GM19328 (cell line): Measurements from ENCODE around the gene TMEM128.
"Not testable (repeated sequence)": the region's sequence is repeated elsewhere in the genome, so short reads cannot be mapped to it uniquely, and the experiment has no call there.

Experiments
- ATAC-seq: cut with Tn5 transposase; IDR thresholded peaks from one replicate; pipeline ENCODE4 v1.9.1; 2021; ENCODE audit warnings: mild to moderate bottlenecking, moderate library complexity; ENCODE audit not compliant: unreplicated experiment

TMEM128 gene

GRCh38 chr4:4257705-4258104, 9.7 kb upstream of the TMEM128 start:
- ATAC-seq = not testable (repeated sequence)

- no peak for ATAC-seq
Observed at GRCh38 chr4:4256799-4257198, 8.8 kb upstream of the TMEM128 start.

DNA sequence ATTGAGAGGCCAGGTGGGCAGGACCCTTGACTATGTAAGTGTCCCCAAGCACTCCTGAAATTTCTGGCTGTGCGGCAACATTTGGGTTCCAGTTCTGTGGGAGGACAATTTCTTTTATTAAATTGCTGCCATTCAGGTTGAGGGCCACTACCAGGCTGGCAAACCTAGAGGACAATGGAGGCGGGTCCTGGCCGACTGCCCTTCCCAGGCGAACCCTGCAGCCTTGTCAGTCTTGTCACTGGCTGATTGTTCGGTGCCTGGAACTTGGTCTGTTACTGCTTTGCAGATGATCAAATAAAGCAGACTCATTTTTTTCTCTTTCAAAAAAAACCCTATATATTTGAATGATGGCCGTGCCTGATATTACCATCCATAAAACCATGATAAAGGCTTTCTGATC, 6.6 kb upstream of the TMEM128 start:
- ATAC-seq = no peak

DNA sequence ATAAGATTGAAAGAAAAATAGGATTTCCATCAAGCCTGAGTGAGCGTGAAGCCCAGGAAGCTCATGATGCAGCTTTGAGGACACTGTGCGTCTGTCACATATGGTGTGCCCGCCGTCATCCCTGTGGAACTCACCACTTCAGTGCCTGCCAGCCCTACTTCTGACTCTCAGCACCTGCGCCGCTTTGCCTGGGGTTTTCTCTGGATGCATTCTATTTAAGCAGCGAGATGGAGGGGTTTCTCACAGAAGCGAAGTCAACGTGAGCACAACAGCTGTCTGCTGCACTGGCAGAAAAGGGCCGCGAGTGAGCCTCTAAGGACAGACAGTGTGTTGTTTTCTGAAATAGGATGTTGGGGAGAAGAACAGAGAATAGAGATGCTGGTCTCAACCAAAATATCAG, 6.2 kb upstream of the TMEM128 start:
- no peak for ATAC-seq

- no peak for ATAC-seq
Observed at GRCh38 chr4:4249866-4250265, 1.8 kb upstream of the TMEM128 start.

GRCh38 chr4:4249342-4249741, 1.3 kb upstream of the TMEM128 start:
- ATAC-seq = not testable (repeated sequence)

GRCh38 chr4:4248885-4249203, 821 bp upstream of the TMEM128 start:
- no peak for ATAC-seq

- peak; percentile 13 for ATAC-seq
Observed at GRCh38 chr4:4247696-4248028, 361 bp downstream of the TMEM128 start.

DNA sequence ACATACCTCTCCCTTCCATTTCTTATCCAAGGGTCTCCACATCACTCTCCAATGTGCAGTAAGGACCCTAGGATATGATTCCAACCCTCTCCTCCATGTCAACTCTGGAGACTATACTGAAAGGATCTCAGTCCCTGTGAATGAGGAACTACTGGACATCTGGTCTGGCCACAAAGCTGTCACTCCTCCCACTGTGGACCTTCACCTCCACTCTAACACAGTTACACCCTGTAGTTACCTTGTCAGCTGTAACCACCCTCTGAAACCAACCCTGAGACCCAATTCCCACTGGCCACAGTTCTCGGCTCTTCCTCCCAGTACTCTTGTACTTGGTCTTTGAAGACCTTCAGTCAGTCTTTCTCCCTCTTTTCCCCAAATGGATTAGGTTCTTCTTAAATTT, 2.9 kb downstream of the TMEM128 start:
- ATAC-seq = no peak

- not testable (repeated sequence) for ATAC-seq
Observed at GRCh38 chr4:4239551-4239950, 8.5 kb downstream of the TMEM128 start.

DNA sequence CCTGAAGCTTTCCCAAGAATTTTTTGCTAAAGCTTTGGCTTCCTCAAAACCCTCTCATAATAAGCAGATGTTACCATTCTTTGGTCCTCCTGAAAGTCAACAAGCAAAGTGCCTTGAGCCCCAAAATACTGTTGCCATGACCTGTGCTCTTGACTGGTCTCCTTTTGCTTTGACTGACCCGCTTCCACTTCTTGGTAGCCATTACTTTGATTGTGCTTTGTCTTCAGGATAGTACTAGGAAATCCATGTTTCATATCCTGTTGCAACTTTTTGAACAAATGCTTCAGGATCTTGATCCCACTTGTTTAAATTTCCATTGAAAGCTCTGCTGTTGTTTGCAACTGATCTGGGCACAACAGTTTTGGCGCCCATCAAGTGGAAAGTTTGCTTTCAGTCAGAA, 14.4 kb downstream of the TMEM128 start:
- ATAC-seq = no peak

- no peak for ATAC-seq
Observed at GRCh38 chr4:4228356-4228668, 19.7 kb downstream of the TMEM128 start.

- ATAC-seq = no peak
Observed at GRCh38 chr4:4227510-4228355, 20.3 kb downstream of the TMEM128 start.

- ATAC-seq = no peak
Observed at GRCh38 chr4:4226606-4227438, 21.2 kb downstream of the TMEM128 start, which contains the start of gene OTOP1. Gene OTOP1 (minus strand): TSS chr4:4226929. CDS start chr4:4226864, 65 bp downstream.

DNA sequence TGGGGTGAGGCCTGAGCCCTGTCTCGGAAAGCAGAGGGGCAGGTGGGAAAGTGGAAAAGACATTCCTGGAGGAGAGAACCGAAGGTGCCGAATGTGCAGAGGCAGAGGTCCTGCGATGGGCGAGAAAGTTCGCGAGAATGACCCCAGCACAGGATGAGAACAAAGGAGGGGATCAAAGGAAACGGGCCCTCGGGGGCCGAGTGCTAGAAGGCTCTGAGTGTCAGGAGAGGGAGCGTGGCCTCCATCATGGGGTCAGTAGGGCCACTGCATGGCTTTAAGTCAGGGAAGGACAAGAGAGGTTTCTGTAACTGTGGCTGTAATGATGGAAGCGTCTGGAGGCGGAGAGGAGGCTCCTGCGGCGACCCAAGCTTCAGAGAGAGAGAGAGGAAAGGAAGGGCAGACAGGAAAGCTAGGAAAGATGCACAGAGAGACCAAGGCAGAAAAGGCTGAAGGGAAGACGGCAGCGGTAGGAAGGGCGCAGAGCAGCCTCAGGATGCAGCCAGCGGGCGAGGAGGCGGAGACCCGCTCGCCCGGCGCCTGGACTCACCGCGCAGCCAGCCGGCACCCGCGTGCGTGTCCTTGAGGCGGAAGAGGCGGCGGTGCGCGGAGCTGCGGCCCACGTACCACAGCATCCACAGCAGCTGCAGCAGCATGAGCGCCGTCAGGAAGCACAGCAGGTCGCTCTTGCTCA, 22.0 kb downstream of the TMEM128 start:
- no peak for ATAC-seq

DNA sequence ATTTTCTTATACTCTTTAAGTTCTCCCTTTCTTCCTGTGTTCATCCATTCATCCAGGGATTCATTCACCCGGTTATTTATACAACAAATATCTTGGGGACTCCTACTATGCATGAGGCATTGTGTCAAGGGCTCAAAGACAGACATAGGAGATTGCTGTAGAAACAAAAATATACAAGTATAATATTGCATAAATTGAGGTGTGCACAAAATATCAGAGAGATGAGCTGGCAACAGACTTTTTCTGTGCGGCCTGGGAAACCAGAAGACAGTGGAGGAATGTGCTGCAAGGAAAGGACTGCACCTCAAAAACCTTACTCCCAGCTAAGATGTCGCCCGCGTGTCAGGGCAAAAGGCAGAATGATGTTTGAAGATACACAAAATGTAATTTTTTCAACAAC, 30.9 kb downstream of the TMEM128 start:
- no peak for ATAC-seq

DNA sequence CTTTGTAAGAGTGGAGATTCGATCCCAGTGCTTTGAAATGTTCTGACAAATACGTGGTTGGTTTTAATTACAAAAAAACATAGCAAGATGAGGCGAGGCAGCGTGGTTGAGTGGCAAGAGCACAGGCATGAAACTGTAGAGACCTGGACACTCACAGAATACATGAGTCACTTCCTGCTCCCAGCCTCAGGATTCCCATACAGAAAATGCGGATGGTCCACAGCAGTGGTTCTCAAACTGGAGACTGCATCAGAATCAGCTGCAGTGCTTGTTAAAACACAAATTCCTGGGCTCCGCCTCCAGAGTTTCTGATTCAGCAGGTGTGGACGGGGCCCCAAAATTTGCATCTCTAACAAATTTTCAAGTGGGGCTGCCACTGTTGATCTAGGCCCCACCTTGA, 31.4 kb downstream of the TMEM128 start:
- ATAC-seq = no peak

DNA sequence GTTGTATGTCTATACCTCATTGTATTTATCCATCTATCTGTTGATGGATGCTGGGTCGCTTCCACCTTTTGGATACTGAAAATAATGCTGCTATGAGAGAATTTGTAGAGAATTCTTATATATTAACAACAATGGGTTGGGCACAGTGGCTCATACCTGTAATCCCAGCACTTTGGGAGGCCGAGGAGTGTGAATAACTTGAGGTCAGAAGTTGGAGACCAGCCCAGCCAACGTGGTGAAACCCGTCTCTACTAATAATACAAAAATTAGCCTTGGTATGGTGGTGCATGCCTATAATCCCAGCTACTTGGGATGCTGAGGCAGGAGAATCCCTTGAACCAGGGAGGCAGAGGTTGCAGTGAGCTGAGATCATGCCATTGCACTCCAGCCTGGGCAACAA, 34.3 kb downstream of the TMEM128 start:
- ATAC-seq = not testable (repeated sequence)

GRCh38 chr4:4206204-4206603, 41.8 kb downstream of the TMEM128 start:
- ATAC-seq = no peak

DNA sequence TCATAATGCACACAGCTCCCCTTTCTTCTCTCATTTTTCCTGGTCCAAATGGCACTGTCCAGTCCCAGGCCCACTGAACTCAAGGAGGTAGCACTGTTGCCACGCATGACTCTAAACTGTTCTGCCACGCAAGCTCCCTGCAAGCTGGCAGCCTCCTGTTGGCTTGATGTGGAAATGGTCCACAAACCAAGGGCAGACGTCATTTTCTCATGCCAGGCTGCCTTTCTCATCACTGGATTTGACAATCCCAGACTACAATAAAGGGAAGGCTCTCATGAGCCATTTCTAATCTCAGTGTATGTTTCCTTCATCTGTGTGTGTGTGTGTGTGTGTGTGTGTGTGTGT, 43.6 kb downstream of the TMEM128 start:
- ATAC-seq = no peak

GRCh38 chr4:4203688-4204400, 44.2 kb downstream of the TMEM128 start:
- ATAC-seq = no peak
